Motor neuron (in vitro differentiated cells): ENCODE results near the gene IQSEC1. TPM values are rescaled to one million over a fixed set of nuclear protein-coding genes. Genes with fewer than 3 reads are reported as not detected.

Source experiments
- ATAC-seq, 8 experiments: fragments of 200-7000 bp; cut with Tn5 transposase; replicated peaks in 6 of 8; 2 replicates each; pipeline ENCODE4 v1.8.0; 2021; ENCODE audit warnings: mild to moderate bottlenecking in 8 of 8, moderate library complexity in 8 of 8
- H3K27ac ChIP-seq, 2 donors: fragments of 250-450 bp; sonication (Bioruptor Pico); 2 replicates each; pipeline ENCODE4 v1.9.0; 2021; ENCODE audit warnings: antibody characterized with exemption in 2 of 2, mild to moderate bottlenecking in 2 of 2, moderate library complexity in 1 of 2
- H3K4me1 ChIP-seq, 2 donors: fragments of 250-450 bp; sonication (Bioruptor Pico); replicated peaks in 1 of 2; 2 replicates each; pipeline ENCODE4 v1.6.1; 2021; ENCODE audit warnings: antibody characterized with exemption in 2 of 2, mild to moderate bottlenecking in 2 of 2, moderate library complexity in 1 of 2
- H3K4me3 ChIP-seq, 5 donors: fragments of 250-450 bp; sonication (Bioruptor Pico); 2 replicates each; pipeline ENCODE4 v1.9.0; 2021; ENCODE audit warnings: antibody characterized with exemption in 5 of 5, mild to moderate bottlenecking in 5 of 5, moderate library complexity in 4 of 5
- WGBS, 10 experiments: fragments of 450-650 bp; shearing (Covaris generic); methylation state at CpG; one replicate each; pipeline ENCODE4 v1.0.0; 2022; 5-methylcytosine and 5-hydroxymethylcytosine counted together
- in situ Hi-C, 9 experiments: fragments of 400-800 bp; cut with MboI; loops; one replicate each; pipeline ENCODE4 v1.15.0; 2021; ENCODE audit warnings: low sequenced_read_pairs in 9 of 9, low pct_unique_long_range_greater_than_20kb in 2 of 9; ENCODE audit not compliant: unreplicated experiment in 9 of 9
- total RNA-seq, 8 experiments: library from RNA; unstranded; fragments of 300-600 nt; gene quantifications; 2 replicates each; pipeline versions ENCODE4 v1.2.3 to v1.2.4, GENCODE V29; 2022

Gene IQSEC1
- total RNA-seq, 8 experiments from 2014 or later = 12.2 to 25.9 (median 18.3) TPM

- ATAC-seq = peak in 1 of 8 experiments; percentile 20
- 13 to 100% (median 57%) methylated on average over 1 to 11 of the region's 14 CpGs; no CpG with 5 or more reads in 1 of the 10 experiments for WGBS, 10 experiments
- H3K4me3 ChIP-seq = no peak overlapping the region
- peaks cover 53 to 60% of the 10 kb centered on the region in 2 donors for H3K4me1 ChIP-seq
- in situ Hi-C loops = no loop called here
- H3K27ac ChIP-seq = peak overlapping the region in 1 of 2 donors; percentile 94
Observed at GRCh38 chr3:13039213-13039896, 33.9 kb downstream of the IQSEC1 start.

- H3K4me3 ChIP-seq = no peak overlapping the region
- H3K4me1 ChIP-seq = peaks cover 35 to 44% of the 10 kb centered on the region in 2 donors
- WGBS, 10 experiments = 54 to 100% (median 89%) methylated on average over 1 to 8 of the region's 8 CpGs
- no peak overlapping the region for H3K27ac ChIP-seq
- no peak for ATAC-seq
- in situ Hi-C loops = no loop called here
Observed at GRCh38 chr3:13037458-13038117, 35.6 kb downstream of the IQSEC1 start.

- no peak overlapping the region for H3K4me3 ChIP-seq
- ATAC-seq = no peak
- in situ Hi-C loops = no loop called here
- H3K4me1 ChIP-seq = peaks cover 8 to 17% of the 10 kb centered on the region in 2 donors
- WGBS, 10 experiments = 78 to 92% (median 90%) methylated on average over 2 to 3 of the region's 5 CpGs; no CpG with 5 or more reads in 7 of the 10 experiments
- H3K27ac ChIP-seq = no peak overlapping the region
Observed at GRCh38 chr3:13034861-13035260, 38.4 kb downstream of the IQSEC1 start.

GRCh38 chr3:13034109-13034800 lies 39.0 kb downstream of the IQSEC1 start:
- H3K27ac ChIP-seq = no peak overlapping the region
- WGBS, 10 experiments = 76 to 100% (median 100%) methylated on average over 1 to 8 of the region's 21 CpGs; no CpG with 5 or more reads in 1 of the 10 experiments
- ATAC-seq = peak in 2 of 8 experiments; percentile 39 to 48

GRCh38 chr3:13032206-13032605 lies 41.0 kb downstream of the IQSEC1 start:
- Histone ChIP-seq H3K4me3 (no peak overlapping the region), H3K27ac (no peak overlapping the region), H3K4me1 (no peaks in the 10 kb centered on the region)
- 40 to 100% (median 96%) methylated on average over 1 to 6 of the region's 13 CpGs; no CpG with 5 or more reads in 6 of the 10 experiments for WGBS, 10 experiments
- no peak for ATAC-seq
- in situ Hi-C loops = no loop called here

More at GRCh38 chr3:13034109-13034800, 39.0 kb downstream of the IQSEC1 start:
- Histone ChIP-seq H3K4me3 (no peak overlapping the region), H3K4me1 (peaks cover 4 to 10% of the 10 kb centered on the region in 2 donors)
- in situ Hi-C loops = no loop called here

- 20 to 100% (median 82%) methylated on average over 1 to 7 of the region's 7 CpGs; no CpG with 5 or more reads in 2 of the 10 experiments for WGBS, 10 experiments
- no peak for ATAC-seq
- Histone ChIP-seq H3K27ac (no peak overlapping the region), H3K4me1 (peaks cover 0 to 3% of the 10 kb centered on the region in 2 donors), H3K4me3 (no peak overlapping the region)
- in situ Hi-C loops = no loop called here
Observed at GRCh38 chr3:13031621-13032020, 41.6 kb downstream of the IQSEC1 start.

- ATAC-seq = no peak
- in situ Hi-C loops = no loop called here
- Histone ChIP-seq H3K4me1 (peaks cover 0 to 9% of the 10 kb centered on the region in 2 donors), H3K4me3 (no peak overlapping the region), H3K27ac (no peak overlapping the region)
- 70 to 94% (median 89%) methylated on average over 2 to 8 of the region's 9 CpGs; no CpG with 5 or more reads in 4 of the 10 experiments for WGBS, 10 experiments
Observed at GRCh38 chr3:13030684-13031083, 42.5 kb downstream of the IQSEC1 start.

GRCh38 chr3:13028010-13028821 lies 45.0 kb downstream of the IQSEC1 start:
- no peak for ATAC-seq

GRCh38 chr3:13027154-13027553 lies 46.1 kb downstream of the IQSEC1 start:
- Histone ChIP-seq H3K4me3 (no peak overlapping the region), H3K27ac (no peak overlapping the region), H3K4me1 (peaks cover 21 to 28% of the 10 kb centered on the region in 2 donors)
- in situ Hi-C loops = no loop called here
- WGBS, 10 experiments = 73 to 100% (median 86%) methylated on average over 1 to 4 of the region's 7 CpGs; no CpG with 5 or more reads in 5 of the 10 experiments
- ATAC-seq = no peak

More at GRCh38 chr3:13028010-13028821, 45.0 kb downstream of the IQSEC1 start:
- Histone ChIP-seq H3K4me3 (no peak overlapping the region), H3K27ac (no peak overlapping the region), H3K4me1 (peaks cover 11 to 17% of the 10 kb centered on the region in 2 donors)
- in situ Hi-C loops = no loop called here
- WGBS, 10 experiments = 0 to 100% (median 85%) methylated on average over 1 to 7 of the region's 11 CpGs; no CpG with 5 or more reads in 2 of the 10 experiments

GRCh38 chr3:13026534-13026933 lies 46.7 kb downstream of the IQSEC1 start:
- Histone ChIP-seq H3K4me1 (peaks cover 27 to 34% of the 10 kb centered on the region in 2 donors), H3K4me3 (no peak overlapping the region), H3K27ac (no peak overlapping the region)
- in situ Hi-C loops = no loop called here
- no peak for ATAC-seq
- 86 to 100% (median 92%) methylated on average over 1 to 3 of the region's 3 CpGs; no CpG with 5 or more reads in 3 of the 10 experiments for WGBS, 10 experiments

GRCh38 chr3:13025778-13026518 lies 47.3 kb downstream of the IQSEC1 start:
- Histone ChIP-seq H3K4me3 (no peak overlapping the region), H3K4me1 (peaks cover 33 to 40% of the 10 kb centered on the region in 2 donors), H3K27ac (no peak overlapping the region)
- in situ Hi-C loops = no loop called here
- ATAC-seq = no peak
- WGBS, 10 experiments = 60% methylated on average over 1 of the region's 10 CpGs; no CpG with 5 or more reads in 9 of the 10 experiments

GRCh38 chr3:13025090-13025489 lies 48.1 kb downstream of the IQSEC1 start:
- Histone ChIP-seq H3K4me3 (no peak overlapping the region), H3K4me1 (peaks cover 34 to 40% of the 10 kb centered on the region in 2 donors), H3K27ac (no peak overlapping the region)
- WGBS, 10 experiments = 3 to 100% (median 70%) methylated on average over 1 to 6 of the region's 8 CpGs; no CpG with 5 or more reads in 6 of the 10 experiments
- peak in 7 of 8 experiments; percentile 32 to 68 (median 52) for ATAC-seq
- in situ Hi-C loops = no loop called here
